Heart right ventricle (tissue), 16 donors: ENCODE data around the gene ZNF624. TPM values are rescaled to one million over a fixed set of nuclear protein-coding genes. Genes with fewer than 3 reads are reported as not detected.
A peak's percentile ranks its signal among the peaks of the same experiment; 100 is the strongest.
"Not testable (repeated sequence)": the region's sequence is repeated elsewhere in the genome, so short reads cannot be mapped to it uniquely, and the experiment has no call there.

ENCODE experiments used
- ATAC-seq, 8 donors: fragments of 200-7000 bp; cut with Tn5 transposase; one replicate each; pipeline ENCODE4 v1.9.1; 2020; ENCODE audit warnings: mild to moderate bottlenecking in 8 of 8, moderate library complexity in 8 of 8, moderate number of reproducible peaks in 1 of 8
- DNase-seq, 2 donors: peaks; one replicate each; pipeline ENCODE4 v3.0.0-alpha.2; 2020
- H3K27ac ChIP-seq, 10 donors: fragments of 200-600 bp; sonication (generic) in 2 of 10; one replicate each; pipeline versions ENCODE4 v1.5.0 to v1.8.0; 2020 to 2022; ENCODE audit warnings: mild to moderate bottlenecking in 3 of 10
- H3K27me3 ChIP-seq, 7 donors: fragments of 200-600 bp; one replicate each; pipeline ENCODE4 v1.8.0; 2021 to 2022; ENCODE audit warnings: mild to moderate bottlenecking in 2 of 7
- H3K36me3 ChIP-seq, 9 donors: fragments of 200-600 bp; sonication (generic) in 1 of 9; one replicate each; pipeline versions ENCODE4 v1.5.0 to v1.8.0; 2020 to 2022; ENCODE audit warnings: mild to moderate bottlenecking in 2 of 9
- H3K4me1 ChIP-seq, 9 donors: fragments of 200-600 bp; sonication (generic) in 1 of 9; one replicate each; pipeline versions ENCODE4 v1.5.0 to v1.8.0; 2020 to 2022; ENCODE audit warnings: mild to moderate bottlenecking in 4 of 9
- H3K4me3 ChIP-seq, 10 donors: fragments of 200-600 bp; sonication (generic) in 2 of 10; one replicate each; pipeline versions ENCODE4 v1.5.0 to v1.8.0; 2020 to 2022; ENCODE audit warnings: mild to moderate bottlenecking in 7 of 10, moderate library complexity in 2 of 10
- H3K9me3 ChIP-seq, 11 donors: fragments of 200-600 bp in 10 of 11; sonication (generic) in 2 of 11; one replicate each; pipeline versions ENCODE4 v1.5.0 to v1.8.0; 2013 to 2022; ENCODE audit warnings: mild to moderate bottlenecking in 2 of 11, control low read depth in 1 of 11, moderate library complexity in 1 of 11
- CTCF ChIP-seq, 9 donors: fragments of 200-600 bp; sonication (generic) in 2 of 9; IDR thresholded peaks; one replicate each; pipeline versions ENCODE4 v1.5.0 to v1.8.0; 2021 to 2022; ENCODE audit warnings: antibody characterized with exemption in 9 of 9, mild to moderate bottlenecking in 5 of 9, moderate library complexity in 1 of 9
- WGBS, 2 donors: extraction: QIAGEN DNeasy Blood & Tissue Kit; methylation state at CpG; one replicate each; pipeline ENCODE4 v1.1.7; 2013; ENCODE audit warnings: inconsistent platforms in 1 of 2; 5-methylcytosine and 5-hydroxymethylcytosine counted together
- intact Hi-C, 10 donors: fragments of 100-400 bp; cut with DNase I; formaldehyde crosslinking; loops; one replicate each; pipeline versions ENCODE4 v1.11.1 to v1.14.2; 2022
- polyA plus RNA-seq, 2 donors: library from polyadenylated mRNA; stranded (reverse); fragments of 200-250 nt; gene quantifications; one replicate each; pipeline ENCODE4 v1.2.3, GENCODE V29; 2013
- total RNA-seq, 10 donors: library from RNA; stranded (reverse); fragmentation: NEBNext Ultra II Directional in 3 of 10; extraction: Animal tissue kit (Norgen Biotek cat#: 25700) in 3 of 10; gene quantifications; one replicate each; pipeline versions ENCODE4 v1.2.1 to v1.2.4, GENCODE V29; 2021 to 2023
- donor health status: Arrhythmogenic right ventricular cardiomyopathy.
- donor health status: ischemic (EF 13 %, LVEDD 7.1; RV severe dilation, severe dysfunction).
- donor health status: healthy with polysubstance abuse.
- donor health status: DM: no; HTN: yes; CAD: no.
- donor health status: DM: no; HTN: no; CAD: no.
- donor health status: ischemic (EF 25% LVEDD 6.9; RV normal size, moderate dysfunction).
- donor health status: ischemic (EF 25% LVEDD 5.7; RV mildly dilated, moderate dysfunction).
- donor health status: healthy.
- donor health status: DM: yes; HTN: yes; CAD: no.
- donor health status: Ischemic cardiomyopathy.
- donor health status: ischemic (EF 35%, LVEDD 5.7; RV mildly dilated, moderate dysfunction).
- donor health status: nonischemic (EF 11% LVEDD 7.7; RV severe dilation, severe dysfunction).
- donor health status: DM: yes; HTN: yes; CAD: no.
- donor health status: PGD.
- donor health status: ischemic (EF 29% LVEDD 5.4; RV normal size, mild dysfunction).
- donor health status: nonischemic (EF 23%, LVEDD 6.1; RV moderate dilation, normal function).

ZNF624 gene
- total and polyA plus RNA-seq, 12 donors: 0.39 to 2.9 (median 2.0) TPM

DNA sequence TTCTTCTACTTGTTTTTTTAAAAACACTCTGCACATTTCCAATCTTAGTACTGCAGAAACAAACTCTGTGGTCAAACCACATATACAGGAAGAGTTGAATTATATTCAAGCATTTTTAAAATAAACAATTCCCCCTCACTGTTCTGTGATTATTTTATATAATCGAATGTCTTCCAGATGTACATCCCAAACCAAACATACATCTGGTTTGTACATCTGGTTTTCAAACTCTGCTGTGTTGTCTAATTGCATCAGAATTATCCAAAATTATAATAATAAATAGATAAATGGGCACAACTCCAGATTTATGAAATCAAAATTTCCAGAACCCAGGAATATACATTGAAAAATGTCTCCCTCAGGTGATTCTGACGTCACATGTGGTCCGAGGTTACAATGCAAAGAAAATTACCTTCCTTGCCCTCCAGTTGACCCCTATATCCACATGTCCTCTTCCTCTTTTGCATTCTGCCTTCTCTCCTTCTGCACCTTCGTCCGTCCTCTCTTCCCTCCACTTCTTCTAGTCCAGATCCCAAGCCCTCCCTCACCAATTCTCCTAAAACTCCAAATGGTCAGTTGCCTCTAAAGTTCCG is 23.1 kb upstream of the ZNF624 start:
- Histone ChIP-seq H3K27me3 (peaks cover 0 to 16% (median 8%) of the 10 kb centered on the region in 7 donors), H3K36me3 (no peaks in the 10 kb centered on the region), H3K4me1 (no peaks in the 10 kb centered on the region), H3K9me3 (no peaks in the 10 kb centered on the region), H3K27ac (no peak overlapping the region), H3K4me3 (no peak overlapping the region)
- no peak for DNase-seq
- intact Hi-C loops: no loop called here
- 85 to 86% methylated on average over 6 of the region's 6 CpGs for WGBS, 2 donors
- ATAC-seq: no peak
- no peak for TF ChIP-seq CTCF (IDR thresholded peaks at IDR 0.05)

DNA sequence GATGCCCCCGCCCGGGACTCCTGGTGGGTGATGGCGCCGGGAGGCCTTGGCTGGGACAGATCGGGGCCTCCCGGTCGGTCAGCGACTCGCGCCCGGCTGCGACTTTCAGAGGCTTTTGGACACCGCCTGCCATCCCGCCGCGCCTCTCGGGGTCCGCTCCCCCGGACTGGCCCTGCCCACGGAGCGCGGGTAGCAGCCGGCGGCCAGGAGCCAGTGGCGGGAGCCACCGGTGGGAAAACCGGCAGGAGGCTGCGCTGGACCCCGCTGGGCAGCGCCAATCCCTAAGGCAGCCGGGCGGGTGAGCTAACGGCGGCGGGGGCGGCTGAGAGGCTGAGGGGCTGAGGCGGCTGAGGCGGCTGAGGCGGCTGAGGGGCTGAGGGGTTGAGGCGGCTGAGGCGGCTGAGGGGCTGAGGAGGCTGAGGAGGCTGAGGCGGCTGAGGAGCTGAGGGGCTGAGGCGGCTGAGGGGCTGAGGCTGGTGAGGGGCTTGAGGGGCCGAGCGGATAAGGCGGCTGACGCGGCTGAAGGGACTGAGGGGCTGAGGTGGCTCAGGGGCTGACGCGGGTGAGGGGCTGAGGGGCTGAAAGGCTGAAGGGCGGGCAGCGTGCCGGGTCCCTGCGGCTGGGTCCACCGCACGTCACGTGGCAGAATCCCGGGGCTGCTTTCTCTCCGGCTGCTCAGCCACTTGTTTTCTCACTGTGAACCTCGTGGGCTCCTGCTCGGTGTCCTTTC is 13.4 kb upstream of the ZNF624 start:
- H3K27ac ChIP-seq, intact Hi-C loops, DNase-seq, H3K4me1 ChIP-seq, H3K9me3 ChIP-seq, H3K36me3 ChIP-seq: not testable (repeated sequence)
- 1% methylated on average over 60 to 61 of the region's 61 CpGs for WGBS, 2 donors
- ATAC-seq: peak; percentile 26 to 71 (median 40)
- H3K27me3 ChIP-seq: peaks cover 0 to 68% (median 60%) of the 10 kb centered on the region in 7 donors
- H3K4me3 ChIP-seq: peak overlapping the region; percentile 6 to 50 (median 42)

DNA sequence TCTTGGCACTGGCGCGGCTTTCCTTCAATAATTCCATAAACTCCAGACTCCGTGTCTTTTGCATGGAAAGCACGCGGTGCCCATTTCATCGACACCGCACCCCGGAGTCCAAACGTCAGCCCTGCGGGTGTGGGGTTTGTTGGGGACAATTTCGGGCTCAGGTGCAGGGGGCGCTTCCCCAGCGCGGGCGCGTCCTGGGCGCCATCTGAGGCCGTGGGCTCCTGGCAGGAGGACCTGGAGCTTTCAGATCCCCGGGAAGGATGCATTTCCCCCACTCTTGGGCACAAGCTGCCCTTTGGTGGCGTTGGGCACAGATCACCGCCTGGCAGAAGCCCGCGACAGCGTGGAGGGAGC is 12.9 kb upstream of the ZNF624 start:
- intact Hi-C loops, H3K36me3 ChIP-seq, H3K27ac ChIP-seq, H3K4me1 ChIP-seq, H3K9me3 ChIP-seq, ATAC-seq, DNase-seq: not testable (repeated sequence)
- peaks cover 0 to 69% (median 57%) of the 10 kb centered on the region in 7 donors for H3K27me3 ChIP-seq
- WGBS, 2 donors: 42 to 45% methylated on average over 22 to 24 of the region's 24 CpGs
- peak overlapping the region; percentile 6 to 50 (median 42) for H3K4me3 ChIP-seq

DNA sequence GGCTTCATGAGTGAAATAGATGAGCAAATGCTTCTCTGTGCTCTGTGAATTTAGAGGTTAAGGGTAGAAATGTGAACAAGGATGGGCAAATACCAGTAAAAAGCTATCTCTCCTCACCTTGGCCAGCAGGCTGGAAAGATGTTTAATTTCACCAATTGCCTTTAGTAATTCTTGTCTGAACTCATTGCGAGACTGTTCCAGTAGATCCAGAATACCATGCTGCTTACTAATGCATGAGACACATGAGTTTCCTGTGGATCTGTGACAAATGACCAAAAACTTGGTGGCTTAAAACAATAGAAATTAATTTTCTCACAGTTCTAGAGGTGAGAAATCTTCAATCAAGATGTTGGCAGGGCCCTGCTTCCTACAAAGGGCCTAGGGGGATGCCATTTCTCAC is 9.3 kb upstream of the ZNF624 start:
- TF ChIP-seq CTCF (IDR thresholded peaks at IDR 0.05): no peak
- ATAC-seq (no peak), DNase-seq (no peak)
- Histone ChIP-seq H3K9me3 (no peaks in the 10 kb centered on the region), H3K27me3 (peaks cover 0 to 37% (median 24%) of the 10 kb centered on the region in 7 donors), H3K4me1 (peaks cover 0 to 6% (median 0%) of the 10 kb centered on the region in 9 donors), H3K4me3 (no peak overlapping the region), H3K27ac (no peak overlapping the region), H3K36me3 (no peaks in the 10 kb centered on the region)
- WGBS, 2 donors: 86 to 91% methylated on average over 1 of the region's 1 CpG
- intact Hi-C loops: no loop called here

DNA sequence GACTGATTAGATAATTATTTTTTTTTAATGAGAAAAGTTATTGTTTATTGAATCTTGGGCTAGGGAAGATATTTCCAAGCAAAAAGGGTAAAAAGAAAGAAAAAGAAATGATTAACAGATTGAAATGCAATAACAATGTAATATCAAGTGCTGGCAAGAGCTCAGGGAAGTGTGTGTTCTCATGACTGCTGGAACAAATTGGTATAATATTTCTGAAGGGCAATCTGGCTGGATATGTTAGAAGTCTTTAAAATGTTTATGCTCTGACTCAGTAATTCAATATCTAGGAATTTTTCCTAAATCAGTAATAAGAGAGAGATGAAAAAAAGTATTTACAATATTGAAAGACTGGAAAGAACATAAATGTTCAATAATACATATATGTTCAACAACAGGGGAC is 7.6 kb upstream of the ZNF624 start:
- H3K27ac ChIP-seq: no peak overlapping the region
- no peaks in the 10 kb centered on the region for H3K4me1 ChIP-seq
- no peak overlapping the region for H3K4me3 ChIP-seq
- H3K9me3 ChIP-seq: no peaks in the 10 kb centered on the region
- no peaks in the 10 kb centered on the region for H3K36me3 ChIP-seq
- ATAC-seq: no peak
- intact Hi-C loops: no loop called here
- DNase-seq: no peak
- no peak for TF ChIP-seq CTCF (IDR thresholded peaks at IDR 0.05)
- peaks cover 0 to 26% (median 15%) of the 10 kb centered on the region in 7 donors for H3K27me3 ChIP-seq
